ENCODE measurements around the gene MFN2. TPM values are rescaled to one million over a fixed set of nuclear protein-coding genes. Genes with fewer than 3 reads are reported as not detected.
A peak's percentile ranks its signal among the peaks of the same experiment; 100 is the strongest.

Gene MFN2
- polyA plus RNA-seq, 1 donor = 72.6 TPM

GRCh38 chr1:12016182-12016581, 35.9 kb downstream of the MFN2 start:
- H3K9me3 ChIP-seq (ENCODE audit: control insufficient read depth, low read depth, low read length) = no peaks in the 10 kb centered on the region
- no peak overlapping the region for H3K27ac ChIP-seq (ENCODE audit: low read length)
- no CpG with 5 or more reads among the region's 3 CpGs for WGBS (ENCODE audit: insufficient coverage, low lambda C conversion rate)
- peaks cover 4% of the 10 kb centered on the region for H3K4me1 ChIP-seq (ENCODE audit: control insufficient read depth, insufficient read depth, low read length)
- peaks cover 22% of the 10 kb centered on the region for H3K36me3 ChIP-seq (ENCODE audit: control insufficient read depth, insufficient read depth, low read length)
- DNase-seq = peak in 1 of 2 donors; percentile 22
- H3K27me3 ChIP-seq (ENCODE audit: control insufficient read depth, insufficient read depth, low read length) = no peaks in the 10 kb centered on the region
- no peak overlapping the region for H3K4me3 ChIP-seq (ENCODE audit: low read length)

- Histone ChIP-seq H3K27me3 (ENCODE audit: control insufficient read depth, insufficient read depth, low read length) (no peaks in the 10 kb centered on the region), H3K4me1 (ENCODE audit: control insufficient read depth, insufficient read depth, low read length) (peaks cover 4% of the 10 kb centered on the region), H3K9me3 (ENCODE audit: control insufficient read depth, low read depth, low read length) (no peaks in the 10 kb centered on the region), H3K4me3 (ENCODE audit: low read length) (peak overlapping the region; percentile 88), H3K27ac (ENCODE audit: low read length) (peak overlapping the region; percentile 87), H3K36me3 (ENCODE audit: control insufficient read depth, insufficient read depth, low read length) (peaks cover 5% of the 10 kb centered on the region)
- peak in 1 of 2 donors; percentile 64 for DNase-seq
- whole genome bisulfite sequencing (ENCODE audit: insufficient coverage, low lambda C conversion rate) = no CpG with 5 or more reads among the region's 12 CpGs
Measured at GRCh38 chr1:12019858-12020509, 39.7 kb downstream of the MFN2 start.

- no peak for DNase-seq
- Histone ChIP-seq H3K4me3 (ENCODE audit: low read length) (no peak overlapping the region), H3K27ac (ENCODE audit: low read length) (no peak overlapping the region), H3K36me3 (ENCODE audit: control insufficient read depth, insufficient read depth, low read length) (peaks cover 16% of the 10 kb centered on the region), H3K4me1 (ENCODE audit: control insufficient read depth, insufficient read depth, low read length) (peaks cover 4% of the 10 kb centered on the region), H3K9me3 (ENCODE audit: control insufficient read depth, low read depth, low read length) (no peaks in the 10 kb centered on the region), H3K27me3 (ENCODE audit: control insufficient read depth, insufficient read depth, low read length) (no peaks in the 10 kb centered on the region)
- no CpG with 5 or more reads among the region's 9 CpGs for WGBS (ENCODE audit: insufficient coverage, low lambda C conversion rate)
Measured at GRCh38 chr1:12021616-12022015, 41.4 kb downstream of the MFN2 start.

GRCh38 chr1:12022036-12022435, 41.8 kb downstream of the MFN2 start:
- no peak for DNase-seq
- WGBS (ENCODE audit: insufficient coverage, low lambda C conversion rate) = no CpG with 5 or more reads among the region's 14 CpGs
- no peaks in the 10 kb centered on the region for H3K9me3 ChIP-seq (ENCODE audit: control insufficient read depth, low read depth, low read length)
- H3K27me3 ChIP-seq (ENCODE audit: control insufficient read depth, insufficient read depth, low read length) = no peaks in the 10 kb centered on the region
- H3K4me1 ChIP-seq (ENCODE audit: control insufficient read depth, insufficient read depth, low read length) = peaks cover 4% of the 10 kb centered on the region
- no peak overlapping the region for H3K4me3 ChIP-seq (ENCODE audit: low read length)
- H3K27ac ChIP-seq (ENCODE audit: low read length) = no peak overlapping the region
- peaks cover 16% of the 10 kb centered on the region for H3K36me3 ChIP-seq (ENCODE audit: control insufficient read depth, insufficient read depth, low read length)

GRCh38 chr1:12026586-12026985, 46.3 kb downstream of the MFN2 start:
- no peaks in the 10 kb centered on the region for H3K27me3 ChIP-seq (ENCODE audit: control insufficient read depth, insufficient read depth, low read length)
- WGBS (ENCODE audit: insufficient coverage, low lambda C conversion rate) = 95% methylated on average over 4 of the region's 10 CpGs
- H3K4me1 ChIP-seq (ENCODE audit: control insufficient read depth, insufficient read depth, low read length) = no peaks in the 10 kb centered on the region
- H3K9me3 ChIP-seq (ENCODE audit: control insufficient read depth, low read depth, low read length) = no peaks in the 10 kb centered on the region
- H3K36me3 ChIP-seq (ENCODE audit: control insufficient read depth, insufficient read depth, low read length) = peaks cover 54% of the 10 kb centered on the region
- no peak overlapping the region for H3K27ac ChIP-seq (ENCODE audit: low read length)
- no peak for DNase-seq
- no peak overlapping the region for H3K4me3 ChIP-seq (ENCODE audit: low read length)

GRCh38 chr1:12028248-12028647, 48.0 kb downstream of the MFN2 start:
- DNase-seq = no peak
- no CpG with 5 or more reads among the region's 8 CpGs for WGBS (ENCODE audit: insufficient coverage, low lambda C conversion rate)
- Histone ChIP-seq H3K9me3 (ENCODE audit: control insufficient read depth, low read depth, low read length) (no peaks in the 10 kb centered on the region), H3K4me1 (ENCODE audit: control insufficient read depth, insufficient read depth, low read length) (no peaks in the 10 kb centered on the region), H3K36me3 (ENCODE audit: control insufficient read depth, insufficient read depth, low read length) (peaks cover 56% of the 10 kb centered on the region), H3K27ac (ENCODE audit: low read length) (no peak overlapping the region), H3K4me3 (ENCODE audit: low read length) (no peak overlapping the region), H3K27me3 (ENCODE audit: control insufficient read depth, insufficient read depth, low read length) (no peaks in the 10 kb centered on the region)

GRCh38 chr1:12028957-12029511, 48.8 kb downstream of the MFN2 start:
- Histone ChIP-seq H3K4me3 (ENCODE audit: low read length) (no peak overlapping the region), H3K9me3 (ENCODE audit: control insufficient read depth, low read depth, low read length) (no peaks in the 10 kb centered on the region), H3K27ac (ENCODE audit: low read length) (no peak overlapping the region), H3K4me1 (ENCODE audit: control insufficient read depth, insufficient read depth, low read length) (no peaks in the 10 kb centered on the region), H3K27me3 (ENCODE audit: control insufficient read depth, insufficient read depth, low read length) (no peaks in the 10 kb centered on the region), H3K36me3 (ENCODE audit: control insufficient read depth, insufficient read depth, low read length) (peaks cover 56% of the 10 kb centered on the region)
- WGBS (ENCODE audit: insufficient coverage, low lambda C conversion rate) = no CpG with 5 or more reads among the region's 19 CpGs
- DNase-seq = no peak

- no peak overlapping the region for H3K4me3 ChIP-seq (ENCODE audit: low read length)
- no CpG with 5 or more reads among the region's 32 CpGs for WGBS (ENCODE audit: insufficient coverage, low lambda C conversion rate)
- peaks cover 56% of the 10 kb centered on the region for H3K36me3 ChIP-seq (ENCODE audit: control insufficient read depth, insufficient read depth, low read length)
Measured at GRCh38 chr1:12029720-12030339, 49.6 kb downstream of the MFN2 start.

DNA sequence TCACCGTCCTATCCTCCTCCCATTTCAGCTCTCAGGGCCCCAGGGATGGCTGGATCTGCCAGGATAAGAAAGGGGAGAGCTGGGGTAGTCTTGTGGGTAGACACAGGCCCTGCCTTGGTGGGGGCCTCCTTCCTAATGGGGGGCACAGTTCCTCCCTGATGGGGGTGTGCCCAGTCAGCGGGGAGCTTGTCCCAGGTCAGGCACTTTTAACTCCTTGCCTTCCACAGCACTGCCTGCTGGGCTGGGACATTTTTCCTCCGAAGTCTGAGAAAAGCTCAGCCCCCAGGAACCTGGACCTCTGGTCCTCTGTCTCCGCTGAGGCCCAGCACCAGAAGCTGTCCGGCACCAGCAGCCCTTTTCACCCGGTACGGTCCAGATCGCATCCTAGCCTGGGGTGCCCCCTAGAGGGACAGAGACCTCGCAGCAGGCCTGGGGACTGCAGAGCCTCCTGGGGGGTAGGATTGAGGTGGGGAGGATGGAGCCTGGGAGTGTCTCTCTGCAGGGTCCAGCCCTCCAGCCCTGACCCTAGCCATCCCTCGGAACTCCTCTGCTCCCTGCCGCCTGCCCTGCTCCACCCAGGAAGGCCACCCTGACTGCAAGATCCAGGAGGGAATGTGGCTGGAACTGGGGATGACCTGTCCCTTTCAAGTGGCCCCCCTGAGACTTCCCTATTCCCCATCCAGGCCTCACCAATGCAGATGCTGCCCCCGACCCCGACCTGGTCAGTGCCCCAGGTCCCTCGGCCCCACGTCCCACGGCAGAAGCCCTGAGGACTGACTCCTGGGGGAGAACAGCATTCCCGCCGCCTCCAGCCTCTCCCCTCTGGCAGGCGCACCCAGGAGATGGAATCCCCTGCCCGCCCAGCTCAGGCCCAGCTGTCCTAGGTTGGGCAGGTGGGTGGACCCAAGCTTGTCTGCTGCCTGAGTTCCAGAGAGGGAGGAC, 51.1 kb downstream of the MFN2 start:
- H3K36me3 ChIP-seq (ENCODE audit: control insufficient read depth, insufficient read depth, low read length) = peaks cover 49% of the 10 kb centered on the region
- no peak overlapping the region for H3K27ac ChIP-seq (ENCODE audit: low read length)
- no peak for DNase-seq

More at GRCh38 chr1:12029720-12030339, 49.6 kb downstream of the MFN2 start:
- Histone ChIP-seq H3K27me3 (ENCODE audit: control insufficient read depth, insufficient read depth, low read length) (no peaks in the 10 kb centered on the region), H3K9me3 (ENCODE audit: control insufficient read depth, low read depth, low read length) (no peaks in the 10 kb centered on the region), H3K4me1 (ENCODE audit: control insufficient read depth, insufficient read depth, low read length) (no peaks in the 10 kb centered on the region), H3K27ac (ENCODE audit: low read length) (no peak overlapping the region)
- no peak for DNase-seq

DNA sequence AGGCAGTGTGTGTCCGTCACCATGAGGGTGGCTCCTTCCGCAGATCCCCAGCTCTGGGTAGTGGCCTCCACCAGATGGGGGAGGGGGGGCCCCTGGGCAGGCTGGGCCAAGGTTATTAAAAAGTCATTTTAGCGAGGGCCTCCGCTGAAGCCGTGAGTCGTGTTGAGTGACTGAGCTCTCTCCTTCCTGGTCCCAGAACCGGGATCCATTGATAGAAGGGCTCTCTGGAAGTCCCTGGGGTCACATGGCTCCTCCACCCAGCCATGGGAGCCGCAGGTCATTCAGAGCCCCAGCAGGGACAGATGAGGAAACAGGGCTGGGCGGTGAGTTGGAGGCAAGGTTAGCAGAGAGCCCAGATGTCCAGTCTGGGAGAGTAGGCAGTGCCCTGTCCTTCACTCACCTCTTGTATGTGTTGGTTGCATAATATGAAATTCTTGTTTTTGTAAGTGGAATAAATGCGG, 51.9 kb downstream of the MFN2 start:
- Histone ChIP-seq H3K4me1 (ENCODE audit: control insufficient read depth, insufficient read depth, low read length) (no peaks in the 10 kb centered on the region), H3K36me3 (ENCODE audit: control insufficient read depth, insufficient read depth, low read length) (peaks cover 45% of the 10 kb centered on the region), H3K9me3 (ENCODE audit: control insufficient read depth, low read depth, low read length) (no peaks in the 10 kb centered on the region), H3K4me3 (ENCODE audit: low read length) (no peak overlapping the region), H3K27me3 (ENCODE audit: control insufficient read depth, insufficient read depth, low read length) (no peaks in the 10 kb centered on the region), H3K27ac (ENCODE audit: low read length) (no peak overlapping the region)
- no peak for DNase-seq
- no CpG with 5 or more reads among the region's 10 CpGs for WGBS (ENCODE audit: insufficient coverage, low lambda C conversion rate)

More for the DNA sequence above, 51.1 kb downstream of the MFN2 start:
- no peak overlapping the region for H3K4me3 ChIP-seq (ENCODE audit: low read length)
- no peaks in the 10 kb centered on the region for H3K9me3 ChIP-seq (ENCODE audit: control insufficient read depth, low read depth, low read length)
- no peaks in the 10 kb centered on the region for H3K27me3 ChIP-seq (ENCODE audit: control insufficient read depth, insufficient read depth, low read length)
- no peaks in the 10 kb centered on the region for H3K4me1 ChIP-seq (ENCODE audit: control insufficient read depth, insufficient read depth, low read length)
- 80% methylated on average over 1 of the region's 20 CpGs for WGBS (ENCODE audit: insufficient coverage, low lambda C conversion rate)
